ENCODE data around the gene CDC37L1.

DNA sequence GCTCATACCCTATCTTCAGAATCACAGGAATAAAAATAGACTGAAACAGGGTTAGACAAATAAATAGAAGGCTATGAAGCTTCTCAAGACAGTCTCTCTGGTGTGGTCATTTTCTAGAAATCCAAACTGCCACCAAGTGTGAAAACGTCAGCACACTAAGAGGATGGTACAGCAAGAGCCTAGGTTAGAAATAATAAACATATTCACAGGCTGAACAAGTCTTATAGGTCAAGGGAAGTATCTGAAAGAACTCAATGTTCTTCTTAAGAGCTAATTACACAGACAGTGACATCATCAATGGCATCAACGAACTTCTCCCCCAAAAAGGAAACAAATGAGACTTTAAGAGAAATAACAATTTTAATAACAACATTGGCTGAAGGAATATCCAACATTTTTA lies 39.9 kb upstream of the CDC37L1 start:
- TF ChIP-seq POLR2A (IDR thresholded peaks at IDR 0.05) (no peak), EP300 (IDR thresholded peaks at IDR 0.05) (no peak)
- TF ChIP-seq, protein P1, sequence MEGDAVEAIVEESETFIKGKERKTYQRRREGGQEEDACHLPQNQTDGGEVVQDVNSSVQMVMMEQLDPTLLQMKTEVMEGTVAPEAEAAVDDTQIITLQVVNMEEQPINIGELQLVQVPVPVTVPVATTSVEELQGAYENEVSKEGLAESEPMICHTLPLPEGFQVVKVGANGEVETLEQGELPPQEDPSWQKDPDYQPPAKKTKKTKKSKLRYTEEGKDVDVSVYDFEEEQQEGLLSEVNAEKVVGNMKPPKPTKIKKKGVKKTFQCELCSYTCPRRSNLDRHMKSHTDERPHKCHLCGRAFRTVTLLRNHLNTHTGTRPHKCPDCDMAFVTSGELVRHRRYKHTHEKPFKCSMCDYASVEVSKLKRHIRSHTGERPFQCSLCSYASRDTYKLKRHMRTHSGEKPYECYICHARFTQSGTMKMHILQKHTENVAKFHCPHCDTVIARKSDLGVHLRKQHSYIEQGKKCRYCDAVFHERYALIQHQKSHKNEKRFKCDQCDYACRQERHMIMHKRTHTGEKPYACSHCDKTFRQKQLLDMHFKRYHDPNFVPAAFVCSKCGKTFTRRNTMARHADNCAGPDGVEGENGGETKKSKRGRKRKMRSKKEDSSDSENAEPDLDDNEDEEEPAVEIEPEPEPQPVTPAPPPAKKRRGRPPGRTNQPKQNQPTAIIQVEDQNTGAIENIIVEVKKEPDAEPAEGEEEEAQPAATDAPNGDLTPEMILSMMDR (IDR thresholded peaks at IDR 0.05): no peak

Measured in tibial nerve (tissue), 4 donors.